ENCODE measurements around the gene CLSTN2. TPM values are rescaled to one million over a fixed set of nuclear protein-coding genes. Genes with fewer than 3 reads are reported as not detected.

Gene CLSTN2
- total RNA-seq, 1 experiment from 2014 or later = 0.68 TPM

DNA sequence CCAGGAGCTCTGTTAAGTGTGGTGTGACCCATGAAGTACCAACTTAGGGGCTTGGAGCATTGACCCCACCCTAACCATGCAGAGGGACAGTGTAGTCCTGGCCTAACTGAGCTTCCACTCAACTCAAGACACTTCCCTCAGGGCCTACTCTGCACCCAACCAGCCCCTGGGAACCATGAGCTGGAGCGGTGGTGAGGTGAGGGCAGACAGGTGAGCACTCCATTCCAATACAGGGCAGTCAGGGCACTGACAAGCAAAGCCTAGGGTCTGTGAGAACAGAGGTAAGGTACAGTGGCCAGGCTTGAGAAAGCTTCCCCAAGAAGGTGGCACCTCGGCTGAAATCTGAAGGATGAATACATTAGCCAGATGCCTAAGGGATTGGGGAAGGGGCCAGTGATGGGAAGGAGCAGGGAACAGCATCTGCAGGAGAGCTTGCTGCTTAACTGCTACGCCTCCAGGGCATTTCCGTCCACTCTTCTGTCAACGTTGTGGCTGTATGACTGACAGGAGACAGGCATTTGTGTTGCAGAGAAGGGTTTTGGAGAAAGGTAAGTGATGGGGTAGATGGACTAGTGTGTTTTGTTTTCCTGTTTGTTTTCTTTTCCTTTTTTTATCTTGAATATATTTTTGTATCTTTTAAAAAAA is 499.4 kb downstream of the CLSTN2 start:
- Histone ChIP-seq H2AK5ac (ENCODE audit: insufficient read length, low read length) (no peak overlapping the region), H3K18ac (ENCODE audit: insufficient read length, low read depth, low read length) (no peak overlapping the region), H2BK5ac (ENCODE audit: insufficient read length, low read length) (no peak overlapping the region), H3K27me3 (ENCODE audit: insufficient read depth, low read length) (no peaks in the 10 kb centered on the region), H2AFZ (ENCODE audit: low read length) (no peak overlapping the region), H3K4me2 (ENCODE audit: insufficient read depth, insufficient read length, low read length) (no peak overlapping the region), H3T11ph (ENCODE audit: low read length) (no peak overlapping the region), H3K14ac (ENCODE audit: insufficient read depth, low read length) (no peak overlapping the region), H2BK12ac (ENCODE audit: insufficient read length, low read depth, low read length) (no peak overlapping the region), H4K91ac (ENCODE audit: insufficient read length, low read depth, low read length) (no peak overlapping the region), H3K9ac (ENCODE audit: extremely low read depth, insufficient read length, low read length) (no peak overlapping the region), H3K23me2 (ENCODE audit: insufficient read length, low read depth, low read length, poor library complexity, severe bottlenecking) (no peaks in the 10 kb centered on the region), H3K79me2 (ENCODE audit: insufficient read depth, low read length) (no peaks in the 10 kb centered on the region), H4K20me1 (ENCODE audit: control insufficient read depth, insufficient read depth, insufficient read length) (no peaks in the 10 kb centered on the region), H3K56ac (ENCODE audit: insufficient read length, low read depth, low read length) (no peak overlapping the region), H4K8ac (replicated peaks; ENCODE audit: insufficient read length, low read depth, low read length) (no peak overlapping the region), H3K79me1 (ENCODE audit: insufficient read depth, low read depth, low read length, poor library complexity, severe bottlenecking) (no peaks in the 10 kb centered on the region), H3K23ac (ENCODE audit: insufficient read length, low read depth, low read length) (no peak overlapping the region), H2BK120ac (ENCODE audit: low read depth, low read length, poor library complexity, severe bottlenecking) (no peak overlapping the region), H4K5ac (ENCODE audit: insufficient read length, low read depth, low read length) (no peak overlapping the region), H3K9me3 (ENCODE audit: control insufficient read depth, low read depth, low read length) (no peaks in the 10 kb centered on the region), H3K27ac (ENCODE audit: insufficient read length, low read depth, low read length) (no peak overlapping the region), H3K4ac (ENCODE audit: low read depth, low read length) (no peak overlapping the region), H2BK20ac (ENCODE audit: low read depth, low read length, poor library complexity, severe bottlenecking) (no peak overlapping the region), H2BK15ac (ENCODE audit: low read depth, low read length) (no peak overlapping the region), H3K4me1 (ENCODE audit: insufficient read depth, low read length) (no peaks in the 10 kb centered on the region; the same call in 1 of the 2 replicates)
- Mint-ChIP-seq H3K4me1 (no peaks in the 10 kb centered on the region), H3K9me3 (no peaks in the 10 kb centered on the region), H3K36me3 (ENCODE audit: insufficient read depth in 1 of 3, low read depth in 3 of 3) (no peaks in the 10 kb centered on the region), H3K4me3 (no peak overlapping the region), H3K27ac (no peak overlapping the region), H3K27me3 (ENCODE audit: low read depth) (no peaks in the 10 kb centered on the region)
- TF ChIP-seq, protein P1, sequence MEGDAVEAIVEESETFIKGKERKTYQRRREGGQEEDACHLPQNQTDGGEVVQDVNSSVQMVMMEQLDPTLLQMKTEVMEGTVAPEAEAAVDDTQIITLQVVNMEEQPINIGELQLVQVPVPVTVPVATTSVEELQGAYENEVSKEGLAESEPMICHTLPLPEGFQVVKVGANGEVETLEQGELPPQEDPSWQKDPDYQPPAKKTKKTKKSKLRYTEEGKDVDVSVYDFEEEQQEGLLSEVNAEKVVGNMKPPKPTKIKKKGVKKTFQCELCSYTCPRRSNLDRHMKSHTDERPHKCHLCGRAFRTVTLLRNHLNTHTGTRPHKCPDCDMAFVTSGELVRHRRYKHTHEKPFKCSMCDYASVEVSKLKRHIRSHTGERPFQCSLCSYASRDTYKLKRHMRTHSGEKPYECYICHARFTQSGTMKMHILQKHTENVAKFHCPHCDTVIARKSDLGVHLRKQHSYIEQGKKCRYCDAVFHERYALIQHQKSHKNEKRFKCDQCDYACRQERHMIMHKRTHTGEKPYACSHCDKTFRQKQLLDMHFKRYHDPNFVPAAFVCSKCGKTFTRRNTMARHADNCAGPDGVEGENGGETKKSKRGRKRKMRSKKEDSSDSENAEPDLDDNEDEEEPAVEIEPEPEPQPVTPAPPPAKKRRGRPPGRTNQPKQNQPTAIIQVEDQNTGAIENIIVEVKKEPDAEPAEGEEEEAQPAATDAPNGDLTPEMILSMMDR (conservative IDR thresholded peaks at IDR 0.05) = no peak
- WGBS (ENCODE audit: extremely low coverage, insufficient read length, low lambda C conversion rate) = no CpG with 5 or more reads among the region's 5 CpGs
- DNase-seq = no peak

Measured in H9 (cell line).